H9 (cell line): Measurements from ENCODE around the gene PTDSS2. TPM values are rescaled to one million over a fixed set of nuclear protein-coding genes. Genes with fewer than 3 reads are reported as not detected.

Source experiments
- DNase-seq: peaks from one replicate; pipeline ENCODE4 v3.0.0-alpha.2; 2017
- H2AFZ ChIP-seq: one replicate; pipeline ENCODE4 v1.6.1; 2013; ENCODE audit warnings: mild to moderate bottlenecking, low read length, control low read depth, moderate library complexity
- H2AK5ac ChIP-seq: 2 replicates; pipeline ENCODE4 v1.6.1; 2013; ENCODE audit warnings: low read length, control low read depth, mixed read lengths; ENCODE audit not compliant: insufficient read length
- H2BK120ac ChIP-seq: one replicate; pipeline ENCODE4 v1.6.1; 2013; ENCODE audit warnings: low read depth, mild to moderate bottlenecking, low read length, control low read depth, inconsistent platforms; ENCODE audit not compliant: poor library complexity, severe bottlenecking
- H2BK12ac ChIP-seq: 2 replicates; pipeline ENCODE4 v1.6.1; 2013; ENCODE audit warnings: low read length, control low read depth, mixed read lengths, low read depth; ENCODE audit not compliant: insufficient read length
- H2BK15ac ChIP-seq: 2 replicates; pipeline ENCODE4 v1.6.1; 2013; ENCODE audit warnings: low read depth, low read length, control low read depth
- H2BK20ac ChIP-seq: one replicate; pipeline ENCODE4 v1.6.1; 2013; ENCODE audit warnings: low read depth, mild to moderate bottlenecking, low read length, control low read depth, inconsistent platforms; ENCODE audit not compliant: poor library complexity, severe bottlenecking
- H2BK5ac ChIP-seq: 2 replicates; pipeline ENCODE4 v1.6.1; 2013; ENCODE audit warnings: low read length, control low read depth, mixed read lengths; ENCODE audit not compliant: insufficient read length
- H3K14ac ChIP-seq: 2 replicates; pipeline ENCODE4 v1.6.1; 2013; ENCODE audit warnings: low read length, control low read depth; ENCODE audit not compliant: insufficient read depth
- H3K18ac ChIP-seq: 2 replicates; pipeline ENCODE4 v1.6.1; 2013; ENCODE audit warnings: low read depth, mild to moderate bottlenecking, mixed read lengths, low read length, control low read depth; ENCODE audit not compliant: insufficient read length
- H3K23ac ChIP-seq: 2 replicates; pipeline ENCODE4 v1.6.1; 2013; ENCODE audit warnings: low read length, control low read depth, mixed read lengths, low read depth; ENCODE audit not compliant: insufficient read length
- H3K23me2 ChIP-seq: 2 replicates; pipeline ENCODE4 v1.6.1; 2013; ENCODE audit warnings: low read depth, mild to moderate bottlenecking, mixed read lengths, low read length, control low read depth; ENCODE audit not compliant: insufficient read length, poor library complexity, severe bottlenecking
- H3K27ac ChIP-seq: 2 replicates; pipeline ENCODE4 v1.5.1; 2013; ENCODE audit warnings: low read length, control low read depth, mixed read lengths, low read depth; ENCODE audit not compliant: insufficient read length
- H3K27me3 ChIP-seq: 2 replicates; pipeline ENCODE4 v1.6.1; 2013; ENCODE audit warnings: low read length, control low read depth, inconsistent platforms; ENCODE audit not compliant: insufficient read depth
- H3K4ac ChIP-seq: 2 replicates; pipeline ENCODE4 v1.6.1; 2013; ENCODE audit warnings: low read depth, mild to moderate bottlenecking, control low read depth, inconsistent platforms, low read length, moderate library complexity
- H3K4me1 ChIP-seq: 2 replicates; pipeline ENCODE4 v1.6.1; 2013; ENCODE audit warnings: low read length, control low read depth, inconsistent platforms; ENCODE audit not compliant: insufficient read depth
- H3K4me2 ChIP-seq: 2 replicates; pipeline ENCODE4 v1.6.1; 2013; ENCODE audit warnings: low read length, control low read depth, mixed read lengths; ENCODE audit not compliant: insufficient read length, insufficient read depth
- H3K56ac ChIP-seq: 2 replicates; pipeline ENCODE4 v1.6.1; 2013; ENCODE audit warnings: low read depth, mild to moderate bottlenecking, mixed read lengths, low read length, control low read depth; ENCODE audit not compliant: insufficient read length
- H3K79me1 ChIP-seq: 2 replicates; pipeline ENCODE4 v1.6.1; 2013; ENCODE audit warnings: low read depth, mild to moderate bottlenecking, moderate library complexity, low read length, control low read depth, inconsistent platforms; ENCODE audit not compliant: insufficient read depth, poor library complexity, severe bottlenecking
- H3K79me2 ChIP-seq: 2 replicates; pipeline ENCODE4 v1.6.1; 2013; ENCODE audit warnings: low read length, control low read depth, inconsistent platforms; ENCODE audit not compliant: insufficient read depth
- H3K9ac ChIP-seq: 2 replicates; pipeline ENCODE4 v1.6.1; 2013; ENCODE audit warnings: low read length, control low read depth, mixed read lengths; ENCODE audit not compliant: insufficient read length; ENCODE audit errors: extremely low read depth
- H3K9me3 ChIP-seq: one replicate; pipeline ENCODE4 v1.6.1; 2013; ENCODE audit warnings: low read depth, low read length, inconsistent platforms; ENCODE audit not compliant: control insufficient read depth
- H3T11ph ChIP-seq: one replicate; pipeline ENCODE4 v1.6.1; 2013; ENCODE audit warnings: mild to moderate bottlenecking, low read length, control low read depth, inconsistent platforms
- H4K20me1 ChIP-seq: one replicate; pipeline ENCODE4 v1.6.1; 2013; ENCODE audit not compliant: control insufficient read depth, insufficient read length, insufficient read depth
- H4K5ac ChIP-seq: 2 replicates; pipeline ENCODE4 v1.6.1; 2013; ENCODE audit warnings: low read depth, mild to moderate bottlenecking, mixed read lengths, low read length, control low read depth; ENCODE audit not compliant: insufficient read length
- H4K8ac ChIP-seq: replicated peaks from 2 replicates; pipeline ENCODE4 v1.6.1; 2013; ENCODE audit warnings: low read length, control low read depth, mixed read lengths, low read depth; ENCODE audit not compliant: insufficient read length
- H4K91ac ChIP-seq: 2 replicates; pipeline ENCODE4 v1.6.1; 2013; ENCODE audit warnings: low read depth, mild to moderate bottlenecking, moderate library complexity, mixed read lengths, low read length, control low read depth; ENCODE audit not compliant: insufficient read length
- H3K27ac Mint-ChIP-seq, 3 experiments: 2 replicates in 2 of 3; 3 replicates in 1 of 3; pipeline ENCODE4 v1.8.0; 2020 to 2021; ENCODE audit warnings: mixed read lengths in 3 of 3, mild to moderate bottlenecking in 1 of 3, moderate library complexity in 1 of 3
- H3K27me3 Mint-ChIP-seq: 2 replicates; pipeline ENCODE4 v1.8.0; 2021; ENCODE audit warnings: low read depth, mild to moderate bottlenecking, moderate library complexity, mixed read lengths
- H3K36me3 Mint-ChIP-seq, 3 experiments: 2 replicates in 2 of 3; 3 replicates in 1 of 3; pipeline ENCODE4 v1.8.0; 2020 to 2021; ENCODE audit warnings: low read depth in 3 of 3, mixed read lengths in 3 of 3; ENCODE audit not compliant: insufficient read depth in 1 of 3
- H3K4me1 Mint-ChIP-seq, 2 experiments: 2 replicates each; pipeline ENCODE4 v1.8.0; 2020; ENCODE audit warnings: mixed read lengths in 2 of 2
- H3K4me3 Mint-ChIP-seq, 2 experiments: 2 replicates in 1 of 2; 3 replicates in 1 of 2; pipeline ENCODE4 v1.8.0; 2020 to 2021; ENCODE audit warnings: mild to moderate bottlenecking in 2 of 2, mixed read lengths in 2 of 2, moderate library complexity in 1 of 2
- H3K9me3 Mint-ChIP-seq, 2 experiments: 2 replicates in 1 of 2; 3 replicates in 1 of 2; pipeline ENCODE4 v1.8.0; 2020; ENCODE audit warnings: mild to moderate bottlenecking in 2 of 2, mixed read lengths in 2 of 2, moderate library complexity in 1 of 2
- WGBS: extraction: QIAGEN DNeasy Blood & Tissue Kit; methylation state at CpG from one replicate; pipeline ENCODE4 v1.1.7; 2013; ENCODE audit warnings: missing lambda C conversion rate, low lambda C conversion rate, mixed read lengths; ENCODE audit not compliant: insufficient read length; ENCODE audit errors: extremely low coverage; 5-methylcytosine and 5-hydroxymethylcytosine counted together
- total RNA-seq: library from RNA; stranded (reverse); gene quantifications from 2 replicates; pipeline ENCODE4 v1.2.1, GENCODE V29; 2021
- TF ChIP-seq, protein P1 (sequence below): fragments of 200-600 bp; sonication (generic); conservative IDR thresholded peaks from 3 replicates; pipeline ENCODE4 v1.8.0; 2021; ENCODE audit warnings: antibody characterized with exemption, mild to moderate bottlenecking

Gene PTDSS2
- total RNA-seq, 1 experiment from 2014 or later = 55.3 TPM

DNA sequence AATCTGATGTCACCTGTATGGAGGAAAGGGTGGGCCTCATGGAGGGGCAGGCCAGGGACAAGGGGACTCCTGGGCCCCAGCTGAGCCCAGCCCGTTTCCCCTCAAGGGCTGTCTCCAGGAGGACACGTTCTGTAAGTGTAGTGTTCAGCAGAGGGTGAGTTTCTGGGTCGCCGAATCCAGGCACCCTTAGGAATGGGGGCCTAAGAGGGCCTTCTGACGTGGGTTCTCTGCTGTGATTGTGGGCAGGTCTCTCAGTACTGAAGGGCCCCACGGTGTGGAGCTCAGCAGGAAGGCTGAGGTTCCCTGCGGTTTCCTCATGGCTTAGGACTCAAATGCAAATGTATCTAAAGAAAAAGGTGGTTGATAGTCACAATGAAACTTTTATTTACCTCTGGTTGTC, 6.5 kb downstream of the PTDSS2 start:
- no CpG with 5 or more reads among the region's 7 CpGs for WGBS
- Histone ChIP-seq H4K91ac (no peak overlapping the region), H2BK5ac (no peak overlapping the region), H3K56ac (no peak overlapping the region), H4K5ac (no peak overlapping the region), H3K4ac (no peak overlapping the region), H3K23me2 (no peaks in the 10 kb centered on the region), H4K20me1 (no peaks in the 10 kb centered on the region), H3K27ac (no peak overlapping the region), H2BK12ac (no peak overlapping the region), H2BK120ac (no peak overlapping the region), H2AK5ac (no peak overlapping the region), H2AFZ (no peak overlapping the region), H3K18ac (no peak overlapping the region), H2BK15ac (no peak overlapping the region), H3K27me3 (no peaks in the 10 kb centered on the region), H3K4me2 (no peak overlapping the region), H3K23ac (no peak overlapping the region), H3K4me1 (no peaks in the 10 kb centered on the region), H2BK20ac (no peak overlapping the region), H3K14ac (no peak overlapping the region), H3K79me1 (peaks cover 2% of the 10 kb centered on the region), H3K9me3 (no peaks in the 10 kb centered on the region), H3K9ac (no peak overlapping the region), H4K8ac (no peak overlapping the region), H3T11ph (no peak overlapping the region), H3K79me2 (peaks cover 13% of the 10 kb centered on the region; the same call in 1 of the 2 replicates)
- H3K27me3 Mint-ChIP-seq = no peaks in the 10 kb centered on the region
- peak overlapping the region; percentile 81 to 98 (median 91); a peak in 4 of 7 replicates for H3K27ac Mint-ChIP-seq
- no peaks in the 10 kb centered on the region; a peak in 1 of 5 replicates for H3K9me3 Mint-ChIP-seq
- peak overlapping the region; percentile 19 to 61; a peak in 3 of 5 replicates for H3K4me3 Mint-ChIP-seq
- TF ChIP-seq, protein P1, sequence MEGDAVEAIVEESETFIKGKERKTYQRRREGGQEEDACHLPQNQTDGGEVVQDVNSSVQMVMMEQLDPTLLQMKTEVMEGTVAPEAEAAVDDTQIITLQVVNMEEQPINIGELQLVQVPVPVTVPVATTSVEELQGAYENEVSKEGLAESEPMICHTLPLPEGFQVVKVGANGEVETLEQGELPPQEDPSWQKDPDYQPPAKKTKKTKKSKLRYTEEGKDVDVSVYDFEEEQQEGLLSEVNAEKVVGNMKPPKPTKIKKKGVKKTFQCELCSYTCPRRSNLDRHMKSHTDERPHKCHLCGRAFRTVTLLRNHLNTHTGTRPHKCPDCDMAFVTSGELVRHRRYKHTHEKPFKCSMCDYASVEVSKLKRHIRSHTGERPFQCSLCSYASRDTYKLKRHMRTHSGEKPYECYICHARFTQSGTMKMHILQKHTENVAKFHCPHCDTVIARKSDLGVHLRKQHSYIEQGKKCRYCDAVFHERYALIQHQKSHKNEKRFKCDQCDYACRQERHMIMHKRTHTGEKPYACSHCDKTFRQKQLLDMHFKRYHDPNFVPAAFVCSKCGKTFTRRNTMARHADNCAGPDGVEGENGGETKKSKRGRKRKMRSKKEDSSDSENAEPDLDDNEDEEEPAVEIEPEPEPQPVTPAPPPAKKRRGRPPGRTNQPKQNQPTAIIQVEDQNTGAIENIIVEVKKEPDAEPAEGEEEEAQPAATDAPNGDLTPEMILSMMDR = no peak
- H3K4me1 Mint-ChIP-seq = peaks cover 37 to 38% of the 10 kb centered on the region in 2 experiments
- peaks cover 22 to 61% (median 49%) of the 10 kb centered on the region in 3 experiments; a peak in 6 of 7 replicates for H3K36me3 Mint-ChIP-seq
- no peak for DNase-seq
